Liver (tissue), 9 donors: ENCODE results near the gene PLXDC2. TPM values are rescaled to one million over a fixed set of nuclear protein-coding genes. Genes with fewer than 3 reads are reported as not detected.

Source experiments
- DNase-seq: peaks from one replicate; pipeline ENCODE4 v3.0.0-alpha.2; 2017; ENCODE audit warnings: low spot score
- H3K27ac ChIP-seq, 2 donors: one replicate each; pipeline ENCODE4 v1.7.0; 2013; ENCODE audit warnings: inconsistent platforms in 2 of 2, low read length in 2 of 2, control low read depth in 1 of 2, low read depth in 1 of 2, mild to moderate bottlenecking in 1 of 2
- H3K27me3 ChIP-seq, 4 donors: one replicate each; pipeline versions ENCODE4 v1.6.1 to v1.7.0; 2013; ENCODE audit warnings: low read length in 3 of 4, inconsistent platforms in 1 of 4, mild to moderate bottlenecking in 1 of 4, moderate library complexity in 1 of 4; ENCODE audit not compliant: control insufficient read depth in 4 of 4, insufficient read depth in 4 of 4
- H3K36me3 ChIP-seq, 4 donors: one replicate each; pipeline versions ENCODE4 v1.6.1 to v1.7.0; 2013; ENCODE audit warnings: low read length in 3 of 4, mild to moderate bottlenecking in 3 of 4, low read depth in 1 of 4, moderate library complexity in 1 of 4; ENCODE audit not compliant: control insufficient read depth in 4 of 4, insufficient read depth in 3 of 4
- H3K4me1 ChIP-seq, 4 donors: one replicate each; pipeline versions ENCODE4 v1.6.1 to v1.7.0; 2013; ENCODE audit warnings: low read length in 3 of 4, mild to moderate bottlenecking in 3 of 4, moderate library complexity in 1 of 4; ENCODE audit not compliant: control insufficient read depth in 4 of 4, insufficient read depth in 4 of 4
- H3K4me3 ChIP-seq, 3 donors: one replicate each; pipeline versions ENCODE4 v1.6.1 to v1.7.0; 2013; ENCODE audit warnings: low read length in 3 of 3, control low read depth in 1 of 3, low read depth in 1 of 3, mild to moderate bottlenecking in 1 of 3
- H3K9ac ChIP-seq, 2 donors: one replicate each; pipeline ENCODE4 v1.7.0; 2013; ENCODE audit warnings: low read length in 2 of 2, mild to moderate bottlenecking in 2 of 2, moderate library complexity in 2 of 2, control low read depth in 1 of 2, low read depth in 1 of 2
- H3K9me3 ChIP-seq, 4 donors: one replicate each; pipeline versions ENCODE4 v1.6.1 to v1.7.0; 2013; ENCODE audit warnings: low read length in 3 of 4; ENCODE audit not compliant: control insufficient read depth in 4 of 4
- ATF3 ChIP-seq: IDR thresholded peaks from 2 replicates; pipeline ENCODE4 v1.6.1; 2016; ENCODE audit warnings: antibody characterized with exemption
- CTCF ChIP-seq: fragments of 150-350 bp; IDR thresholded peaks from 2 replicates; pipeline ENCODE4 v1.5.1; 2017; ENCODE audit warnings: improper control_type of control experiment, low read depth, low read length; ENCODE audit not compliant: missing input control
- EGR1 ChIP-seq, 2 donors: IDR thresholded peaks; 2 replicates each; pipeline ENCODE4 v1.6.1; 2016 to 2018; ENCODE audit warnings: antibody characterized with exemption in 2 of 2, low read depth in 2 of 2
- FOXA1 ChIP-seq: IDR thresholded peaks from 2 replicates; pipeline ENCODE4 v1.6.1; 2016; ENCODE audit warnings: antibody characterized with exemption
- FOXA2 ChIP-seq: IDR thresholded peaks from 2 replicates; pipeline ENCODE4 v1.6.1; 2016; ENCODE audit warnings: antibody characterized with exemption
- GABPA ChIP-seq, 2 donors: IDR thresholded peaks in 1 of 2; conservative IDR thresholded peaks in 1 of 2; 2 replicates each; pipeline ENCODE4 v1.6.1; 2016; ENCODE audit warnings: antibody characterized with exemption in 2 of 2, mild to moderate bottlenecking in 1 of 2, moderate library complexity in 1 of 2
- HNF4A ChIP-seq, 2 donors: conservative IDR thresholded peaks; 2 replicates each; pipeline ENCODE4 v1.6.1; 2016; ENCODE audit warnings: antibody characterized with exemption in 2 of 2, mild to moderate bottlenecking in 2 of 2
- HNF4G ChIP-seq: IDR thresholded peaks from 2 replicates; pipeline ENCODE4 v1.6.1; 2016; ENCODE audit warnings: antibody characterized with exemption
- JUND ChIP-seq, 2 donors: IDR thresholded peaks; 2 replicates each; pipeline ENCODE4 v1.6.1; 2016; ENCODE audit warnings: antibody characterized with exemption in 2 of 2
- MAX ChIP-seq: IDR thresholded peaks from 2 replicates; pipeline ENCODE4 v1.6.1; 2016; ENCODE audit warnings: antibody characterized with exemption
- NR2F2 ChIP-seq: IDR thresholded peaks from 2 replicates; pipeline ENCODE4 v1.6.1; 2016; ENCODE audit warnings: antibody characterized with exemption
- RAD21 ChIP-seq, 2 donors: IDR thresholded peaks; 2 replicates each; pipeline ENCODE4 v1.6.1; 2016; ENCODE audit warnings: antibody characterized with exemption in 2 of 2, mild to moderate bottlenecking in 2 of 2
- REST ChIP-seq: IDR thresholded peaks from 2 replicates; pipeline ENCODE4 v1.6.1; 2016; ENCODE audit warnings: antibody characterized with exemption, mild to moderate bottlenecking
- RXRA ChIP-seq, 2 donors: IDR thresholded peaks; 2 replicates each; pipeline ENCODE4 v1.6.1; 2017 to 2018; ENCODE audit warnings: antibody characterized with exemption in 2 of 2, mild to moderate bottlenecking in 1 of 2
- SP1 ChIP-seq: IDR thresholded peaks from 2 replicates; pipeline ENCODE4 v1.6.1; 2018; ENCODE audit warnings: antibody characterized with exemption, mild to moderate bottlenecking
- TAF1 ChIP-seq: conservative IDR thresholded peaks from 2 replicates; pipeline ENCODE4 v1.6.1; 2016; ENCODE audit warnings: antibody characterized with exemption, mild to moderate bottlenecking
- YY1 ChIP-seq: IDR thresholded peaks from 2 replicates; pipeline ENCODE4 v1.6.1; 2016; ENCODE audit warnings: antibody characterized with exemption, mild to moderate bottlenecking
- ZBTB33 ChIP-seq: IDR thresholded peaks from 2 replicates; pipeline ENCODE4 v1.6.1; 2016; ENCODE audit warnings: antibody characterized with exemption
- WGBS: extraction: QIAGEN DNeasy Blood & Tissue Kit; methylation state at CpG from one replicate; pipeline ENCODE4 v1.1.7; 2013; 5-methylcytosine and 5-hydroxymethylcytosine counted together
- polyA plus RNA-seq, 2 donors: library from polyadenylated mRNA; stranded (reverse) in 1 of 2; unstranded in 1 of 2; fragments of 200-250 nt in 1 of 2; fragments of >200 nt in 1 of 2; fragmentation: Nextera tagmentation in 1 of 2; extraction: Ambion mirVana in 1 of 2; gene quantifications; one replicate each; pipeline versions ENCODE4 v1.2.1 to v1.2.3, GENCODE V29; 2013 to 2015
- total RNA-seq, 2 donors: library from RNA; depleted of rRNA; stranded (reverse); fragments of >200 nt; gene quantifications; one replicate each; pipeline ENCODE4 v1.2.3, GENCODE V29; 2014
- donor health status: healthy.
- donor health status: healthy.
- donor health status: healthy.
- donor health status: healthy.
- donor health status: healthy.

The PLXDC2 gene
- total and polyA plus RNA-seq, 4 donors: 1.4 to 5.1 (median 2.4) TPM

DNA sequence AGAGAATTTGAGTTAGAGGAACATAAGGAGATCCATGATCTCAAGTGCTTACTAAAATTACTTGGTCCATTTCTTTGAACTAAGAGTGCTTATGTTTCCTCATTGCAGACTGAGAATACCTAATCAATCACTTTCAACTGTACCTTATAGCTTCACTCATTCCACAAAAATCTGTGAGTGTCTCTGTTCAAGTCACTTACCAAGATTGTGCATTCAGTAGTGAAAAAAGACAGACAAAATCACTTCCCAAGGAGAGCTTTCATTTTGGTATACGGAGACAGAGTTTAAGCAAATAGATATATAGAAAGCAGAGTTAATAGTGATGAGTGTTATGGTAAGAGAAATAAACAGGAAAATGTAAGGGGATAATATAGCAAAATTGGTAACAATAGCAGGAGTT, 364.5 kb downstream of the PLXDC2 start:
- 92% methylated on average over 1 of the region's 1 CpG for WGBS
- H3K9ac ChIP-seq: no peak overlapping the region
- no peak overlapping the region for H3K4me3 ChIP-seq
- H3K4me1 ChIP-seq: no peaks in the 10 kb centered on the region
- no peaks in the 10 kb centered on the region for H3K36me3 ChIP-seq
- no peaks in the 10 kb centered on the region for H3K9me3 ChIP-seq
- TF ChIP-seq REST: no peak
- TF ChIP-seq YY1: no peak
- TF ChIP-seq TAF1: no peak
- no peak for TF ChIP-seq FOXA1
- TF ChIP-seq FOXA2: no peak
- no peak for TF ChIP-seq HNF4G
- TF ChIP-seq ATF3: no peak
- TF ChIP-seq RXRA (IDR thresholded peaks at IDR 0.05): no peak
- TF ChIP-seq CTCF: no peak
- no peak for TF ChIP-seq MAX
- no peak for TF ChIP-seq NR2F2
- TF ChIP-seq EGR1 (IDR thresholded peaks at IDR 0.05; ENCODE audit: low read depth in 2 of 2): no peak
- TF ChIP-seq RAD21 (IDR thresholded peaks at IDR 0.05): no peak
- TF ChIP-seq ZBTB33: no peak
- no peak for TF ChIP-seq GABPA (IDR thresholded peaks at IDR 0.05 in 1 of 2, conservative IDR thresholded peaks at IDR 0.05 in 1 of 2)
- no peak for TF ChIP-seq SP1
- TF ChIP-seq HNF4A (conservative IDR thresholded peaks at IDR 0.05): no peak
- no peaks in the 10 kb centered on the region for H3K27me3 ChIP-seq
- no peak for DNase-seq
- H3K27ac ChIP-seq: no peak overlapping the region

GRCh38 chr10:20181434-20181833, 365.2 kb downstream of the PLXDC2 start:
- no peaks in the 10 kb centered on the region for H3K36me3 ChIP-seq
- 79% methylated on average over 5 of the region's 5 CpGs for WGBS

More at GRCh38 chr10:20181434-20181833, 365.2 kb downstream of the PLXDC2 start:
- H3K4me1 ChIP-seq: no peaks in the 10 kb centered on the region
- H3K9me3 ChIP-seq: no peaks in the 10 kb centered on the region
- H3K9ac ChIP-seq: no peak overlapping the region
- no peak overlapping the region for H3K27ac ChIP-seq
- no peaks in the 10 kb centered on the region for H3K27me3 ChIP-seq
- no peak overlapping the region for H3K4me3 ChIP-seq
- no peak for DNase-seq
- TF ChIP-seq RAD21 (IDR thresholded peaks at IDR 0.05): no peak
- no peak for TF ChIP-seq HNF4A (conservative IDR thresholded peaks at IDR 0.05)
- no peak for TF ChIP-seq CTCF
- no peak for TF ChIP-seq FOXA2
- no peak for TF ChIP-seq JUND (IDR thresholded peaks at IDR 0.05)
- TF ChIP-seq NR2F2: no peak
- TF ChIP-seq REST: no peak
